GM06990 (cell line): ENCODE data around the gene SENP2.
A peak's percentile ranks its signal among the peaks of the same experiment; 100 is the strongest.
"Not testable (repeated sequence)": the region's sequence is repeated elsewhere in the genome, so short reads cannot be mapped to it uniquely, and the experiment has no call there.

ENCODE experiments used
- DNase-seq: peaks from one replicate; pipeline ENCODE4 v3.0.0-alpha.2; 2011; ENCODE audit not compliant: insufficient read length; ENCODE audit errors: extremely low read depth
- H3K27me3 ChIP-seq: replicated peaks from 2 replicates; pipeline ENCODE4 v1.6.0; 2011; ENCODE audit warnings: low read length; ENCODE audit not compliant: control insufficient read depth, insufficient read depth
- H3K36me3 ChIP-seq: 2 replicates; pipeline ENCODE4 v1.5.1; 2011; ENCODE audit warnings: low read length; ENCODE audit not compliant: control insufficient read depth, insufficient read depth
- H3K4me3 ChIP-seq: replicated peaks from 2 replicates; pipeline ENCODE4 v1.5.1; 2011; ENCODE audit warnings: low read depth, mild to moderate bottlenecking, control low read depth, low read length
- TF ChIP-seq, protein P1 (sequence below): IDR thresholded peaks from 2 replicates; pipeline ENCODE4 v1.5.1; 2011; ENCODE audit warnings: low read length, control low read depth, mild to moderate bottlenecking, inconsistent platforms; ENCODE audit not compliant: insufficient read depth, poor library complexity, severe bottlenecking

Gene SENP2

DNA sequence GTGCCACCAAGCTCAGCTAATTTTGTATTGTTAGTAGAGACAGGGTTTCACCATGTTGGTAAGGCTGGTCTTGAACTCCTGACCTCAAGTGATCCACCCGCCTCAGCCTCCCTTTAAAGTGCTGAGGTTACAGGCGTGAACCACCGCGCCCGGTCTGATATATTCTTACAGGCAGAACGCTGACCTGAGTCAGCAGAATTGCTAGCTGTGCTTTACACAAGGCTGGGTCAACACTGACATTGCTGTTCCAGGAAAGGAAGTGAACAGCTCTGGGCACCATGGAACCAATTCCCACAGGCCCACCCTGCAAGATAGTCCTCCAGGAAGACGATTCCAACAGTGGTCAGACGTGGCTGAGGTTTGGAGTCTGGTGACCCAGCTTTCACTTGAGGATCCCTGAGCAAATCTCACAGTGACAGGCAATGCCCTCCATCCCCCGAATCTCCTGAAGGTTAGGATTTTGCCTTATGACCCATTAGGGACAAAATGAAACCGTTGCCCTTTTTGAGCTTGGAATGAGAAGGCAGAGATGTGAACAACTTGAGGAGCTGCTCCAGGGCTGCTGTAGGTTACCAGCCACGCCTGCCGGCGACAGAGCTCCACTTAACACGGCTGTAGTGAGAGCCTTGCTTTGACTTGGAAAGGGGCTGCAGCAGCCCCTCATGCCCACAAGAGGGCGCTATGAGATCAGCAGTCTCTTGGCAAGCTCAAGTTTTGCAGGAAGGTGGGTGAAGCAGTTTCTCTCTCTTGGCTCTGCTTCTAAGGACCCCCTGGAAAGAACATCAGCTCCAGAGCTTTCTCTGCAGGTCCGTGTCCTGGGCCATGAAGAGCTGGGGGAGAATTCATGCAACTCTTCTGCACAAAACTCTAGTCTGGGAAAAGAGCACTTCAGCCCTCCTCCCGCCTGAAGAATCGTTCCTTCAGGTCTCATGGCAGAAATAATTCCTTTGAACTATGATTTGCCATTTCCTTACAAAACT, 74.1 kb downstream of the SENP2 start:
- TF ChIP-seq, protein P1, sequence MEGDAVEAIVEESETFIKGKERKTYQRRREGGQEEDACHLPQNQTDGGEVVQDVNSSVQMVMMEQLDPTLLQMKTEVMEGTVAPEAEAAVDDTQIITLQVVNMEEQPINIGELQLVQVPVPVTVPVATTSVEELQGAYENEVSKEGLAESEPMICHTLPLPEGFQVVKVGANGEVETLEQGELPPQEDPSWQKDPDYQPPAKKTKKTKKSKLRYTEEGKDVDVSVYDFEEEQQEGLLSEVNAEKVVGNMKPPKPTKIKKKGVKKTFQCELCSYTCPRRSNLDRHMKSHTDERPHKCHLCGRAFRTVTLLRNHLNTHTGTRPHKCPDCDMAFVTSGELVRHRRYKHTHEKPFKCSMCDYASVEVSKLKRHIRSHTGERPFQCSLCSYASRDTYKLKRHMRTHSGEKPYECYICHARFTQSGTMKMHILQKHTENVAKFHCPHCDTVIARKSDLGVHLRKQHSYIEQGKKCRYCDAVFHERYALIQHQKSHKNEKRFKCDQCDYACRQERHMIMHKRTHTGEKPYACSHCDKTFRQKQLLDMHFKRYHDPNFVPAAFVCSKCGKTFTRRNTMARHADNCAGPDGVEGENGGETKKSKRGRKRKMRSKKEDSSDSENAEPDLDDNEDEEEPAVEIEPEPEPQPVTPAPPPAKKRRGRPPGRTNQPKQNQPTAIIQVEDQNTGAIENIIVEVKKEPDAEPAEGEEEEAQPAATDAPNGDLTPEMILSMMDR: peak; percentile 98
- Histone ChIP-seq H3K27me3 (no peaks in the 10 kb centered on the region; the same call in none of the 2 replicates), H3K4me3 (no peak overlapping the region), H3K36me3 (no peaks in the 10 kb centered on the region)
- peak; percentile 50 for DNase-seq

- H3K36me3 ChIP-seq, H3K27me3 ChIP-seq, H3K4me3 ChIP-seq, DNase-seq: not testable (repeated sequence)
These were observed 75.2 kb downstream of the SENP2 start for GRCh38 chr3:185661296-185661695.

DNA sequence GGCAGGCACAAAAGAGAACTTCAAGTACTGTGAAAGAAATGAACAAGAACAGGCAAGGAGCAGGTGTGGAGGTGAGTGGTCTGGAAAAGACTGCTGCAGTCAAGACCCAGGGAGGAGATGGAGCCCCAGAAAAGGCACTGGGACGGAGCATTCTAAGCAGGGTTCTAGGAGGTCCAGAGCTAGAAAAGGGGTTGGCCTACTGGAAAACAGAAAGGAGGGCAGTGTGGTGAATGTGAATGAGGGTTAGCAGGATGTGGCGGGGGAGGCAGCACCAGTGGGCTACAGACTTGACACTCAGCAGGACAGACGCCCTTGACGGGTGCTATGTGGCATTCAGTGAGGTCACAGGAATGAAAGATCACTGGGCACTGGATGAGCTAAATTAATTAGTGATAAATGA, 75.7 kb downstream of the SENP2 start:
- TF ChIP-seq, protein P1: no peak
- Histone ChIP-seq H3K36me3 (no peaks in the 10 kb centered on the region), H3K27me3 (no peaks in the 10 kb centered on the region; the same call in none of the 2 replicates), H3K4me3 (no peak overlapping the region)
- no peak for DNase-seq

DNA sequence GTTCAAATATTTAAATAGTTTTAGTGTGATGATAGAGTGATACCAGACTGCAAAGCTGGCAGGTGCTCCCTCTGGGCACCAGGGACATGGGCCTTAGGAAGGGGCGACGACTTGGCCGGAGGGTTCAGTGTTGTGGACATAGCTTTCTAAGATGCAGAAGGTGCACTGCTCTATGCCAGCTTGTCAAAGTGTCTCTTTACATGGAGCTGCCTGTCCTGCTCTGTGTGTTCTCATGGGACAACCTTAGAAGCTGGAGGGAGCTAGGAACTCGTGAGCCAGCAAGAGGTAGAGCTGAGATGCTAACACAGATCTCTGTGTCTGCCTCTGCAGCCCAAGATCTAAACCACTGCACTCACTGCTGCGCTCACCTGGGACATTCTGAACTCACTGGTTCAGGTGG, 77.8 kb downstream of the SENP2 start:
- no peaks in the 10 kb centered on the region; the same call in none of the 2 replicates for H3K27me3 ChIP-seq
- no peak overlapping the region for H3K4me3 ChIP-seq
- DNase-seq: no peak
- no peaks in the 10 kb centered on the region for H3K36me3 ChIP-seq
- TF ChIP-seq, protein P1: no peak

DNA sequence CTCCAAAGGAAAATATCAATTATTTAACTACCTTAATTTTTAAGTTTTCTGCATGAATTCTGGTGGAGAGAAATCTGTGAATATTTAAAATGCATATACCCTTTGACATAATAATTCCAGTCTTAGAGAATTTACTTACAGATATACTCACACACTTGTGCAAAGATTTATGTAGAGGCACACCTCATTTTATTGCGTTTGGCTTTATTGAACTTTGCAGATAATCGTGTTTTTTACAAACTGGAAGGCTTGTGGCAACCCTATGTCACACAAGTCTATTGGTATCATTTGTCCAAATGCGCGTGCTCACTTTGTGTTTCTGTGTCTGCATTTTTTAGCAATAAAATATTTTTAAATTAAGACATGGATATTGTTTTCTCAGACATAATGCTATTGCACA, 81.5 kb downstream of the SENP2 start:
- no peaks in the 10 kb centered on the region for H3K36me3 ChIP-seq
- DNase-seq: no peak
- no peak overlapping the region for H3K4me3 ChIP-seq
- TF ChIP-seq, protein P1: no peak
- H3K27me3 ChIP-seq: no peaks in the 10 kb centered on the region; the same call in none of the 2 replicates

DNA sequence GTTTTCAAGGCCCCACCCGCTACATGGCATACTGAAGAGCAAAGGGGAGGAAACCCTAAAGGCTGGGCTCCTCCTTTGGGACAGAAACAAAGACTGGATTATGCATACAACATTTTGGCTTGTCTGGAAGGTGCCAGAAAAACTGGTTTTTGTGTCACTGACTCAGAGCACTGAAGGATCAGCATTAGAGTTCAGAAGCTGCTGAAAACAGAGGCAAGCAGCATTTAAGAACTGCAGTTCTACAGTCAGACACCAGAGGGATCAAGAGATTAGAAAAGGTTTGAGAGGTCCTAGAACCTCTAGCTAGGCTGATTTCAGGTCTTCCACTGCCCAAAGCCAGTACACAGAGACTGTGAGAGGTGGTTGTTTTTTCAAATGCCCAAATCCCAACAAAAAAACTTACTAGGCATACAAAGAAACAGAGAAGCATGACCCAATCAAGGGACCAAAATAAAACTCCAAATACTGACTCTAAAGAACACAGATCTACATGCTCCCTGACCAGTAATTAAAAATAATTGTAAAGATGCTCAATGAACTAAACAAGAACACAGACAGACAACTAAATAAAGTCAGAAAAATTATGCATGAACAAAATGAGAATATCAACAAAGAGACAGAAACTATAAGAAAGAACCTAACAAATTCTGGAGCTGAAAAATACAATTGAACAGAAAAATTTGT, 91.2 kb downstream of the SENP2 start:
- no peak overlapping the region for H3K4me3 ChIP-seq
- TF ChIP-seq, protein P1: peak; percentile 68
- DNase-seq: no peak
- no peaks in the 10 kb centered on the region for H3K36me3 ChIP-seq
- no peaks in the 10 kb centered on the region for H3K27me3 ChIP-seq
